ENCODE measurements around the gene RFWD3. TPM values are rescaled to one million over a fixed set of nuclear protein-coding genes. Genes with fewer than 3 reads are reported as not detected.

RFWD3 gene
- total and polyA plus RNA-seq, 2 of the 8 experiments (the other 6 are each of a cell fraction or from before 2014, with no cell fraction given), result 67.1 to 114 TPM

DNA sequence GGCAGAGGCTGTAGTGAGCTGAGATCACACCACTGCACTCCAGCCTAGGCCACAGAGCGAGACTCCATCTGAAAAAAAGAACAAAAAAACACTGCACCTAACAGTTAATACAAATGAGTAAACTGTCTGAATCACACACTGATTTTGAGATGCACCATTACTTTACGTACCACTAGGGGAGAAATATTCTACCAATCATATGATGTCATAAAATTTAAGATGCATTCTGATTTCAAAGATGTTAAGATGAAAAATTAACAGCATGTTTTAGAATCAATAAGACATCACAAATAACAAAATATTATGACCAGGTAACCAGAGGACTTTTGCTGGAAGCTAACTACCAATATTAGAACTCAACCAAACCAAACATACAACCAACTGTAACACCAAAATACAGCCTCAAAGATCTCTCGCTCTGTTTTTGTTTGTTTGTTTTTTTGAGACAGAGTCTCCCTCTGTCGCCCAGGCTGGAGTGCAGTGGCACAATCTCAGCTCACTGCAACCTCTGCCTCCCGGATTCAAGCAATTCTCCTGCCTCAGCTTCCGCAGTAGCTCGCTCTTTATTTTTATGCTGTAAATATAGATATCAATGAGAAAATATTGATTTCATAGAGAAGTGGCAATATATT is 91.4 kb downstream of the RFWD3 start:
- POLR2A ChIA-PET (ENCODE audit: partially characterized antibody), result no interaction called here
- no peaks in the 10 kb centered on the region for H3K23me2 ChIP-seq (ENCODE audit: low read depth, low read length)
- no peak overlapping the region for H2BK12ac ChIP-seq (ENCODE audit: low read depth, low read length)
- CTCF ChIA-PET (ENCODE audit: partially characterized antibody), result interaction anchor here (1.2 to 1.8 kb wide), 3 partner anchors 18 to 74 kb away, joined by 3 to 5 read pairs (median 3); no protein-coding TSS in a partner anchor
- H3K4me1 ChIP-seq (replicated peaks in 1 of 4; ENCODE audit: control insufficient read depth in 3 of 4, insufficient read depth in 4 of 4, low read length in 3 of 4), result no peaks in the 10 kb centered on the region
- H4K20me1 ChIP-seq (replicated peaks in 1 of 2; ENCODE audit: control insufficient read depth in 1 of 2, insufficient read depth in 2 of 2, low read length in 2 of 2), result peaks cover 3 to 17% of the 10 kb centered on the region in 2 experiments
- H3K14ac ChIP-seq (ENCODE audit: insufficient read length), result no peak overlapping the region
- no peak overlapping the region for H4K5ac ChIP-seq (ENCODE audit: insufficient read length, low read depth, low read length)
- H3K36me3 ChIP-seq (ENCODE audit: control insufficient read depth in 2 of 4, insufficient read depth in 4 of 4, low read length in 3 of 4), result no peaks in the 10 kb centered on the region
- H3K4me3 ChIP-seq (ENCODE audit: extremely low read depth in 1 of 4, insufficient read depth in 2 of 4, low read depth in 3 of 4, low read length in 4 of 4), result no peak overlapping the region
- no peak overlapping the region for H3K4me2 ChIP-seq (ENCODE audit: insufficient read depth in 1 of 2, low read depth in 2 of 2, low read length in 2 of 2)
- H3K79me1 ChIP-seq (ENCODE audit: low read depth, low read length), result peaks cover 13% of the 10 kb centered on the region
- H3K56ac ChIP-seq (replicated peaks; ENCODE audit: insufficient read length, low read depth, low read length), result no peak overlapping the region
- FAIRE-seq, result no peak
- 85% methylated on average over 7 of the region's 7 CpGs; no CpG with 5 or more reads in 1 of the 2 experiments for WGBS, 2 experiments (ENCODE audit: extremely low coverage in 1 of 2, insufficient coverage in 1 of 2, insufficient read length in 1 of 2, insufficient replicate concordance in 2 of 2, low coverage in 1 of 2, low lambda C conversion rate in 2 of 2, missing lambda C conversion rate in 1 of 2)
- no peak overlapping the region for H3K4ac ChIP-seq (replicated peaks; ENCODE audit: insufficient read length, low read depth, low read length)
- H4K91ac ChIP-seq (replicated peaks; ENCODE audit: insufficient read length, low read length), result no peak overlapping the region
- H2BK15ac ChIP-seq (ENCODE audit: low read length), result no peak overlapping the region
- peaks cover 3 to 96% of the 10 kb centered on the region in 2 experiments for H3K79me2 ChIP-seq (ENCODE audit: control insufficient read depth in 1 of 2, insufficient read depth in 2 of 2, low read length in 2 of 2)
- H3K27ac ChIP-seq (ENCODE audit: low read depth, low read length), result no peak overlapping the region
- H2BK120ac ChIP-seq (replicated peaks; ENCODE audit: low read depth, low read length), result no peak overlapping the region
- H3K18ac ChIP-seq (ENCODE audit: extremely low read depth, low read length), result no peak overlapping the region
- no peak for TF ChIP-seq SRF (IDR thresholded peaks at IDR 0.05; ENCODE audit: low read depth, low read length)
- no peak overlapping the region for H2BK20ac ChIP-seq (ENCODE audit: low read length)
- no peak for DNase-seq (ENCODE audit: low read depth in 1 of 2, low spot score in 2 of 2)
- no peaks in the 10 kb centered on the region for H3K9me3 ChIP-seq (ENCODE audit: insufficient read depth in 2 of 2, low read depth in 1 of 2, low read length in 1 of 2)
- no peaks in the 10 kb centered on the region for H3K27me3 ChIP-seq (replicated peaks in 1 of 4; ENCODE audit: control insufficient read depth in 3 of 4, extremely low read depth in 1 of 4, insufficient read depth in 3 of 4, low read length in 3 of 4)
- H2AK5ac ChIP-seq (ENCODE audit: low read depth, low read length), result no peak overlapping the region
- H2AFZ ChIP-seq (ENCODE audit: low read length), result no peak overlapping the region
- H3K9ac ChIP-seq (replicated peaks in 1 of 4; ENCODE audit: extremely low read depth in 1 of 4, low read depth in 3 of 4, low read length in 3 of 4), result no peak overlapping the region
- H2BK5ac ChIP-seq (ENCODE audit: low read depth, low read length), result no peak overlapping the region
- no peak overlapping the region for H3K23ac ChIP-seq (ENCODE audit: insufficient read length)
- H4K8ac ChIP-seq (ENCODE audit: extremely low read depth, insufficient read depth, low read length), result no peak overlapping the region

Measured in H1 (cell line).